PC-3 (cell line): ENCODE measurements around the gene WASHC2A. TPM values are rescaled to one million over a fixed set of nuclear protein-coding genes. Genes with fewer than 3 reads are reported as not detected.
"Not testable (repeated sequence)": the region's sequence is repeated elsewhere in the genome, so short reads cannot be mapped to it uniquely, and the experiment has no call there.

Experiments
- ATAC-seq: fragments of 200-7000 bp; cut with Tn5 transposase; 2 replicates; pipeline ENCODE4 v1.9.1; 2020; ENCODE audit warnings: mild to moderate bottlenecking, moderate library complexity
- BruUV-seq: library from RNA; stranded (reverse); fragments of 400-500 nt; replicated peaks from 2 replicates; lab custom pipeline; 2021; lab: Mats Ljungman, UMichigan
- CTCF ChIA-PET: fragments of 300-600 bp; sonication (Branson Sonifier 250); formaldehyde crosslinking; loops from one replicate; lab custom pipeline; 2022; ENCODE audit warnings: antibody characterized with exemption; lab: Charles Lee
- POLR2A ChIA-PET: fragments of 300-600 bp; sonication (Branson Sonifier 250); formaldehyde crosslinking; loops from one replicate; lab custom pipeline; 2022; ENCODE audit warnings: antibody characterized with exemption; ENCODE audit not compliant: unreplicated experiment; lab: Charles Lee
- DNase-seq: peaks from one replicate; pipeline ENCODE4 v3.0.0-alpha.2; 2015
- H2AFZ ChIP-seq: fragments of 300-600 bp; sonication (generic); 2 replicates; pipeline ENCODE4 v1.6.0; 2016; ENCODE audit warnings: antibody characterized with exemption, low read length
- H3F3A ChIP-seq: fragments of 300-600 bp; sonication (generic); one replicate; pipeline ENCODE4 v1.6.0; 2017; ENCODE audit warnings: antibody characterized with exemption, low read length, control low read depth, mild to moderate bottlenecking; ENCODE audit not compliant: unreplicated experiment
- H3K27ac ChIP-seq: fragments of 300-600 bp; sonication (generic); 2 replicates; pipeline ENCODE4 v1.5.1; 2016; ENCODE audit warnings: mild to moderate bottlenecking, low read length
- H3K27me3 ChIP-seq: fragments of 300-600 bp; sonication (generic); 2 replicates; pipeline ENCODE4 v1.6.1; 2016; ENCODE audit warnings: low read length, mixed read lengths
- H3K36me3 ChIP-seq: fragments of 300-600 bp; sonication (generic); 2 replicates; pipeline ENCODE4 v1.6.1; 2016; ENCODE audit warnings: low read depth, mixed run types, low read length, mixed read lengths
- H3K4me1 ChIP-seq: fragments of 300-600 bp; sonication (generic); 2 replicates; pipeline ENCODE4 v1.5.1; 2016; ENCODE audit warnings: low read length; ENCODE audit not compliant: insufficient read depth
- H3K4me2 ChIP-seq: fragments of 300-600 bp; sonication (generic); 2 replicates; pipeline ENCODE4 v1.6.0; 2016; ENCODE audit warnings: low read length
- H3K4me3 ChIP-seq: fragments of 300-600 bp; sonication (generic); 2 replicates; pipeline ENCODE4 v1.5.1; 2016; ENCODE audit warnings: mild to moderate bottlenecking, low read length, mixed read lengths
- H3K79me2 ChIP-seq: fragments of 300-600 bp; sonication (generic); 2 replicates; pipeline ENCODE4 v1.6.1; 2017; ENCODE audit warnings: low read length, mixed read lengths
- H3K9ac ChIP-seq: fragments of 300-600 bp; sonication (generic); 2 replicates; pipeline ENCODE4 v1.6.0; 2016; ENCODE audit warnings: mild to moderate bottlenecking, low read length
- H3K9me2 ChIP-seq: fragments of 300-600 bp; sonication (generic); replicated peaks from 2 replicates; pipeline ENCODE4 v1.6.1; 2016; ENCODE audit warnings: mixed run types, low read length, mixed read lengths
- H3K9me3 ChIP-seq: fragments of 300-600 bp; sonication (generic); 2 replicates; pipeline ENCODE4 v1.6.1; 2016; ENCODE audit warnings: low read length, mixed read lengths
- H4K20me1 ChIP-seq: fragments of 300-600 bp; sonication (generic); 2 replicates; pipeline ENCODE4 v1.6.1; 2016; ENCODE audit warnings: low read length, mixed read lengths
- intact Hi-C: fragments of 100-400 bp; cut with micrococcal nuclease; formaldehyde crosslinking; loops from 2 replicates; pipeline ENCODE4 v1.9.0; 2023
- total RNA-seq: library from RNA; depleted of rRNA; stranded (reverse); fragments of >200 nt; gene quantifications from 2 replicates; pipeline ENCODE4 v1.2.3, GENCODE V29; 2014

The WASHC2A gene
- total RNA-seq, 1 experiment from 2014 or later: 57.9 TPM

- CTCF ChIA-PET, POLR2A ChIA-PET, BruUV-seq: not testable (repeated sequence)
Measured at GRCh38 chr10:50055494-50056292, 12.1 kb upstream of the WASHC2A start.

GRCh38 chr10:50056654-50057053 is 11.1 kb upstream of the WASHC2A start:
- intact Hi-C loops: loop anchor here (10.0 kb wide), 1 partner anchor 462 kb away; no protein-coding TSS in a partner anchor
- H3K4me3 ChIP-seq, H3K79me2 ChIP-seq, H3K9me2 ChIP-seq, CTCF ChIA-PET, H3K9me3 ChIP-seq, H4K20me1 ChIP-seq, H3K27ac ChIP-seq, H3K4me2 ChIP-seq, POLR2A ChIA-PET, H2AFZ ChIP-seq, H3K4me1 ChIP-seq, H3K27me3 ChIP-seq, DNase-seq, H3K9ac ChIP-seq, H3F3A ChIP-seq, ATAC-seq, H3K36me3 ChIP-seq, BruUV-seq: not testable (repeated sequence)

More at GRCh38 chr10:50055494-50056292, 12.1 kb upstream of the WASHC2A start:
- not testable (repeated sequence) for H3K27me3 ChIP-seq, H3K4me2 ChIP-seq, DNase-seq, H3K9me3 ChIP-seq, H3K9ac ChIP-seq, H3K79me2 ChIP-seq, H3F3A ChIP-seq, H4K20me1 ChIP-seq, H3K4me3 ChIP-seq, H3K27ac ChIP-seq, H2AFZ ChIP-seq, H3K36me3 ChIP-seq, H3K4me1 ChIP-seq, H3K9me2 ChIP-seq
- intact Hi-C loops: loop anchor here (10.0 kb wide), 1 partner anchor 461 kb away; no protein-coding TSS in a partner anchor
- peak; percentile 8; the same call in 1 of the 2 replicates for ATAC-seq

- H3K27ac ChIP-seq, H3K9me2 ChIP-seq, BruUV-seq, H3K27me3 ChIP-seq, H3K36me3 ChIP-seq, DNase-seq, H3K79me2 ChIP-seq, POLR2A ChIA-PET, H4K20me1 ChIP-seq, H2AFZ ChIP-seq, H3K9me3 ChIP-seq, H3K9ac ChIP-seq, ATAC-seq, H3K4me1 ChIP-seq, H3K4me2 ChIP-seq, CTCF ChIA-PET, H3F3A ChIP-seq, H3K4me3 ChIP-seq: not testable (repeated sequence)
- intact Hi-C loops: loop anchor here (10.0 kb wide), 1 partner anchor 464 kb away; no protein-coding TSS in a partner anchor
Measured at GRCh38 chr10:50058727-50059126, 9.0 kb upstream of the WASHC2A start.

- POLR2A ChIA-PET, H2AFZ ChIP-seq, ATAC-seq, H3F3A ChIP-seq, H3K4me2 ChIP-seq, H3K27me3 ChIP-seq, H3K79me2 ChIP-seq, H3K9me2 ChIP-seq, H3K27ac ChIP-seq, H3K9ac ChIP-seq, H3K4me1 ChIP-seq, BruUV-seq, H4K20me1 ChIP-seq, H3K9me3 ChIP-seq, H3K4me3 ChIP-seq, H3K36me3 ChIP-seq: not testable (repeated sequence)
- CTCF ChIA-PET: interaction anchor here (0.7 kb wide), 1 partner anchor 942 kb away, joined by 3 read pairs; no protein-coding TSS in a partner anchor
- intact Hi-C loops: loop anchor here (10.0 kb wide), 1 partner anchor 465 kb away; no protein-coding TSS in a partner anchor
- DNase-seq: peak; percentile 35
Measured at GRCh38 chr10:50059946-50060345, 7.8 kb upstream of the WASHC2A start.

- H3K36me3 ChIP-seq, intact Hi-C loops, H3K4me1 ChIP-seq, POLR2A ChIA-PET, DNase-seq, H2AFZ ChIP-seq, H3K9me3 ChIP-seq, H3K9me2 ChIP-seq, H3K79me2 ChIP-seq, H3K27me3 ChIP-seq, H3K27ac ChIP-seq, H3K4me2 ChIP-seq, BruUV-seq, ATAC-seq, H3K9ac ChIP-seq, CTCF ChIA-PET, H3F3A ChIP-seq, H4K20me1 ChIP-seq, H3K4me3 ChIP-seq: not testable (repeated sequence)
Measured at GRCh38 chr10:50061548-50061947, 6.2 kb upstream of the WASHC2A start.
